Mesothelial cell of epicardium (in vitro differentiated cells): ENCODE results near the gene HOMER2. TPM values are rescaled to one million over a fixed set of nuclear protein-coding genes. Genes with fewer than 3 reads are reported as not detected.
"Not testable (repeated sequence)": the region's sequence is repeated elsewhere in the genome, so short reads cannot be mapped to it uniquely, and the experiment has no call there.

Source experiments
- DNase-seq, 2 experiments: peaks; one replicate each; pipeline ENCODE4 v3.0.0; 2021; ENCODE audit warnings: low spot score in 2 of 2; ENCODE audit not compliant: unreplicated experiment in 2 of 2
- H3K27ac Mint-ChIP-seq: 2 replicates; pipeline ENCODE4 v1.8.0; 2021; ENCODE audit warnings: mixed read lengths
- H3K27me3 Mint-ChIP-seq: 2 replicates; pipeline ENCODE4 v1.8.0; 2021; ENCODE audit warnings: low read depth, mixed read lengths
- H3K36me3 Mint-ChIP-seq: 2 replicates; pipeline ENCODE4 v1.8.0; 2021; ENCODE audit warnings: mixed read lengths
- H3K4me1 Mint-ChIP-seq: 2 replicates; pipeline ENCODE4 v1.8.0; 2021; ENCODE audit warnings: mixed read lengths
- H3K4me3 Mint-ChIP-seq: 2 replicates; pipeline ENCODE4 v1.8.0; 2021; ENCODE audit warnings: mild to moderate bottlenecking, moderate library complexity, mixed read lengths
- H3K9me3 Mint-ChIP-seq: 2 replicates; pipeline ENCODE4 v1.8.0; 2021; ENCODE audit warnings: mixed read lengths
- CTCF ChIP-seq: fragments of 200-600 bp; sonication (generic); IDR thresholded peaks from one replicate; pipeline ENCODE4 v1.5.0; 2021; ENCODE audit warnings: antibody characterized with exemption; ENCODE audit not compliant: unreplicated experiment
- total RNA-seq: library from RNA; stranded (reverse); gene quantifications from 3 replicates; pipeline ENCODE4 v1.2.1, GENCODE V29; 2021

The HOMER2 gene
- total RNA-seq, 1 donor from 2014 or later, result 15.9 TPM

GRCh38 chr15:82943176-82943575 lies 9.3 kb downstream of the HOMER2 start:
- Mint-ChIP-seq H3K27me3 (peaks cover 28% of the 10 kb centered on the region), H3K36me3 (no peaks in the 10 kb centered on the region), H3K4me3 (no peak overlapping the region), H3K27ac (no peak overlapping the region), H3K9me3 (no peaks in the 10 kb centered on the region), H3K4me1 (no peaks in the 10 kb centered on the region)
- no peak for TF ChIP-seq CTCF
- DNase-seq, result no peak

DNA sequence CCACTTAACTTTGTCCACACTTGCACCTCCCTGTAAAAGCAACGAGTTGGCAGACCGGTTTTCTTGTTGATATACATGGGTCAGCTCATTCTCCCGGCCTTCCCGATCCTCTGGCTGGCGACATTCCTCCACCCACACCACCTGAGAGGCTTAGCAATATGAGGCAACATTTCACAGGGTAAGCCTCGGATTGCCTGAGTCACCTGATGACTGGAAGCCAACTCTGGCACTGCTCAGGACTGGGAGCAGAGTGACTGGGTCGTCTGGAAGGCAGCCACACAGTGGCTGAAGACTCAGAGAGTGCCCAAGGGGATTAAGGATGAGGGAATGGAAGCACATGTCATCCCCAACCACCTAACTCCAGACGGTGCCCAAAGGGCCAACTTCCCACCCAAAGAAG lies 9.8 kb downstream of the HOMER2 start:
- Mint-ChIP-seq H3K9me3 (no peaks in the 10 kb centered on the region), H3K36me3 (no peaks in the 10 kb centered on the region), H3K4me1 (no peaks in the 10 kb centered on the region), H3K27ac (no peak overlapping the region), H3K27me3 (peaks cover 27% of the 10 kb centered on the region), H3K4me3 (no peak overlapping the region)
- no peak for TF ChIP-seq CTCF
- DNase-seq, result no peak

DNA sequence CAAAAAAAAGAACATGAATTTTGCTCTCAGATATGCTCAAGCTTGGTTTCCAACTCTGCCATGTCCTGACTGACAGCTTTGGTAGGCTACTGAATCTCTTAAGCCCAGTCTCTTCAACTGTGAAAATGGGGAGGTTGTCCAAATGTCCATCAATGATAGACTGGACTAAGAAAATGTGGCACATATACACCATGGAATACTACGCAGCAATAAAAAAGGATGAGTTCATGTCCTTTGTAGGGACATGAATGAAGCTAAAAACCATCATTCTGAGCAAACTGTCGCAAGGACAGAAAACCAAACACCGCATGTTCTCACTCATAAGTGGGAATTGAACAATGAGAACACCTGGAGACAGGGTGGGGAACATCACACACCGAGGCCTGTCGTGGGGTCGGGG lies 12.8 kb downstream of the HOMER2 start:
- Mint-ChIP-seq H3K4me1 (peaks cover 13% of the 10 kb centered on the region), H3K27me3 (peaks cover 19% of the 10 kb centered on the region)
- not testable (repeated sequence) for H3K4me3 Mint-ChIP-seq, H3K36me3 Mint-ChIP-seq, H3K27ac Mint-ChIP-seq, DNase-seq, H3K9me3 Mint-ChIP-seq

GRCh38 chr15:82937712-82938058 lies 14.8 kb downstream of the HOMER2 start:
- no peak overlapping the region for H3K4me3 Mint-ChIP-seq
- no peaks in the 10 kb centered on the region for H3K36me3 Mint-ChIP-seq
- DNase-seq, result no peak
- H3K27me3 Mint-ChIP-seq, result peaks cover 18% of the 10 kb centered on the region
- no peak overlapping the region for H3K27ac Mint-ChIP-seq
- no peaks in the 10 kb centered on the region for H3K9me3 Mint-ChIP-seq
- TF ChIP-seq CTCF, result no peak
- peaks cover 13% of the 10 kb centered on the region for H3K4me1 Mint-ChIP-seq

- Mint-ChIP-seq H3K27me3 (peaks cover 18% of the 10 kb centered on the region), H3K36me3 (no peaks in the 10 kb centered on the region), H3K9me3 (no peaks in the 10 kb centered on the region), H3K4me3 (no peak overlapping the region), H3K4me1 (peaks cover 13% of the 10 kb centered on the region), H3K27ac (no peak overlapping the region)
- DNase-seq, result no peak
- TF ChIP-seq CTCF, result no peak
These were observed 15.4 kb downstream of the HOMER2 start for GRCh38 chr15:82936966-82937711.

DNA sequence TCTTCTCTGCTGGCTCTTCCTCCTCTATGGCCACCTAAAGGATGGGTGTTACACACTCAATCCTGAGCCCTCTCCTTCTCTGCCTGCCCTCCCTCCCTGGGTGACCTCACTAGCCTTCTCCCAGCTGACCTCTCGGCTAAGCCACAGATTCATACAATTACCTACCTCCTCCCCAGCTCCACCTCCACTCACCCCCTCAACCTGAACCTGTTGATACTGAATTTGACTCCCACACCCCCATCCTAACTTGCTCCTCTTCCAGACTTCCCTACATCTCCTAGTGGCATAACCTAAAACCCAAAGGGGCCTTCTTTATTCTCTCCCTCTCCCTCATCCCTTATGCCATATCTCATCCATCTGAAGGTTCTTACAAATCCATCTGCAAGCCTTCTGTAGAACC lies 17.1 kb downstream of the HOMER2 start:
- Mint-ChIP-seq H3K36me3 (no peaks in the 10 kb centered on the region), H3K27me3 (peaks cover 14% of the 10 kb centered on the region), H3K4me1 (peaks cover 13% of the 10 kb centered on the region), H3K9me3 (no peaks in the 10 kb centered on the region), H3K4me3 (no peak overlapping the region), H3K27ac (no peak overlapping the region)
- TF ChIP-seq CTCF, result no peak
- DNase-seq, result no peak
